Astrocyte (in vitro differentiated cells and primary cell): ENCODE results near the gene XXYLT1. TPM values are rescaled to one million over a fixed set of nuclear protein-coding genes. Genes with fewer than 3 reads are reported as not detected.

Experiments
- DNase-seq: peaks from one replicate; pipeline ENCODE4 v3.0.0-alpha.2; 2010; ENCODE audit warnings: low read depth
- FAIRE-seq: peaks from 2 replicates; lab custom pipeline; 2011; peaks lifted over from hg19 to GRCh38; lab: Jason Lieb, UNC
- H2AFZ ChIP-seq: 2 replicates; pipeline ENCODE4 v1.6.0; 2012; ENCODE audit warnings: low read depth, low read length, inconsistent platforms
- H3K27ac ChIP-seq: 2 replicates; pipeline ENCODE4 v1.5.1; 2011; ENCODE audit warnings: low read depth, low read length, inconsistent platforms
- H3K27me3 ChIP-seq: 2 replicates; pipeline ENCODE4 v1.6.0; 2011; ENCODE audit warnings: low read length, inconsistent platforms; ENCODE audit not compliant: insufficient read depth
- H3K36me3 ChIP-seq: 2 replicates; pipeline ENCODE4 v1.5.1; 2011; ENCODE audit warnings: low read length, inconsistent platforms; ENCODE audit not compliant: insufficient read depth
- H3K4me1 ChIP-seq: 2 replicates; pipeline ENCODE4 v1.5.1; 2011; ENCODE audit warnings: low read length, inconsistent platforms; ENCODE audit not compliant: insufficient read depth
- H3K4me2 ChIP-seq: 2 replicates; pipeline ENCODE4 v1.6.0; 2012; ENCODE audit warnings: low read length, inconsistent platforms
- H3K4me3 ChIP-seq: 2 replicates; pipeline ENCODE4 v1.5.1; 2011; ENCODE audit warnings: low read depth, mild to moderate bottlenecking, low read length, inconsistent platforms; ENCODE audit not compliant: insufficient read depth
- H3K79me2 ChIP-seq: 2 replicates; pipeline ENCODE4 v1.6.0; 2012; ENCODE audit warnings: mild to moderate bottlenecking, low read length, inconsistent platforms; ENCODE audit not compliant: insufficient read depth
- H3K9ac ChIP-seq: 2 replicates; pipeline ENCODE4 v1.6.0; 2012; ENCODE audit warnings: mild to moderate bottlenecking, low read length, inconsistent platforms
- H3K9me3 ChIP-seq: 2 replicates; pipeline ENCODE4 v1.5.1; 2012; ENCODE audit warnings: low read depth, mild to moderate bottlenecking, low read length, inconsistent platforms; ENCODE audit not compliant: insufficient read depth
- H4K20me1 ChIP-seq: 2 replicates; pipeline ENCODE4 v1.6.0; 2012; ENCODE audit warnings: low read length, inconsistent platforms; ENCODE audit not compliant: insufficient read depth
- H3K27ac Mint-ChIP-seq: one replicate; pipeline ENCODE4 v1.8.0; 2021; ENCODE audit warnings: mild to moderate bottlenecking, mixed read lengths; ENCODE audit not compliant: unreplicated experiment
- H3K27me3 Mint-ChIP-seq: one replicate; pipeline ENCODE4 v1.8.0; 2021; ENCODE audit warnings: low read depth, mixed read lengths; ENCODE audit not compliant: unreplicated experiment
- H3K36me3 Mint-ChIP-seq: one replicate; pipeline ENCODE4 v1.8.0; 2021; ENCODE audit warnings: low read depth, mixed read lengths; ENCODE audit not compliant: unreplicated experiment
- H3K4me1 Mint-ChIP-seq: one replicate; pipeline ENCODE4 v1.8.0; 2021; ENCODE audit warnings: low read depth, mixed read lengths; ENCODE audit not compliant: unreplicated experiment
- H3K4me3 Mint-ChIP-seq: one replicate; pipeline ENCODE4 v1.8.0; 2021; ENCODE audit warnings: mild to moderate bottlenecking, moderate library complexity, mixed read lengths; ENCODE audit not compliant: unreplicated experiment
- H3K9me3 Mint-ChIP-seq: one replicate; pipeline ENCODE4 v1.8.0; 2021; ENCODE audit warnings: mild to moderate bottlenecking, mixed read lengths; ENCODE audit not compliant: unreplicated experiment
- CTCF ChIP-seq: IDR thresholded peaks from 2 replicates; pipeline ENCODE4 v1.5.1; 2011; ENCODE audit warnings: low read depth, mild to moderate bottlenecking, inconsistent platforms, low read length, moderate library complexity; ENCODE audit not compliant: insufficient read depth
- EZH2 ChIP-seq: IDR thresholded peaks from 2 replicates; pipeline ENCODE4 v1.6.1; 2012; ENCODE audit warnings: mild to moderate bottlenecking, low read length, inconsistent platforms; ENCODE audit not compliant: insufficient read depth
- total RNA-seq: library from RNA; stranded (reverse); gene quantifications from 2 replicates; pipeline ENCODE4 v1.2.1, GENCODE V29; 2021

The XXYLT1 gene
- total RNA-seq, 1 donor from 2014 or later: 26.2 TPM

- FAIRE-seq (no peak), DNase-seq (no peak)
- Histone ChIP-seq H2AFZ (no peak overlapping the region), H3K9me3 (no peaks in the 10 kb centered on the region), H3K4me1 (no peaks in the 10 kb centered on the region), H3K79me2 (no peaks in the 10 kb centered on the region), H3K27ac (no peak overlapping the region), H4K20me1 (peaks cover 9% of the 10 kb centered on the region), H3K9ac (no peak overlapping the region), H3K36me3 (no peaks in the 10 kb centered on the region), H3K4me3 (no peak overlapping the region), H3K27me3 (no peaks in the 10 kb centered on the region), H3K4me2 (peak overlapping the region; percentile 57)
- H3K4me1 Mint-ChIP-seq: peaks cover 4% of the 10 kb centered on the region
- H3K36me3 Mint-ChIP-seq: peaks cover 4% of the 10 kb centered on the region
- no peaks in the 10 kb centered on the region for H3K27me3 Mint-ChIP-seq
- TF ChIP-seq CTCF: no peak
- TF ChIP-seq EZH2: no peak
- peak overlapping the region; percentile 85 for H3K4me3 Mint-ChIP-seq
- H3K27ac Mint-ChIP-seq: peak overlapping the region; percentile 87
- H3K9me3 Mint-ChIP-seq: no peaks in the 10 kb centered on the region
Observed at GRCh38 chr3:195087328-195087727, 183.6 kb downstream of the XXYLT1 start.

GRCh38 chr3:195086885-195087284 is 184.1 kb downstream of the XXYLT1 start:
- no peaks in the 10 kb centered on the region for H3K27me3 ChIP-seq
- H3K4me1 Mint-ChIP-seq: peaks cover 4% of the 10 kb centered on the region
- no peak overlapping the region for H3K27ac Mint-ChIP-seq
- peaks cover 9% of the 10 kb centered on the region for H4K20me1 ChIP-seq
- H3K9me3 ChIP-seq: no peaks in the 10 kb centered on the region
- H3K79me2 ChIP-seq: no peaks in the 10 kb centered on the region
- H3K9ac ChIP-seq: no peak overlapping the region
- no peaks in the 10 kb centered on the region for H3K4me1 ChIP-seq
- H3K27me3 Mint-ChIP-seq: no peaks in the 10 kb centered on the region
- DNase-seq (no peak), FAIRE-seq (no peak)
- H2AFZ ChIP-seq: no peak overlapping the region
- H3K9me3 Mint-ChIP-seq: no peaks in the 10 kb centered on the region
- H3K4me3 Mint-ChIP-seq: peak overlapping the region; percentile 85
- no peak for TF ChIP-seq CTCF
- TF ChIP-seq EZH2: no peak
- H3K4me2 ChIP-seq: no peak overlapping the region
- no peak overlapping the region for H3K4me3 ChIP-seq
- peaks cover 4% of the 10 kb centered on the region for H3K36me3 Mint-ChIP-seq
- H3K27ac ChIP-seq: no peak overlapping the region
- no peaks in the 10 kb centered on the region for H3K36me3 ChIP-seq

- no peaks in the 10 kb centered on the region for H3K9me3 Mint-ChIP-seq
- Histone ChIP-seq H3K9me3 (no peaks in the 10 kb centered on the region), H4K20me1 (peaks cover 11% of the 10 kb centered on the region), H2AFZ (no peak overlapping the region), H3K9ac (no peak overlapping the region), H3K27ac (no peak overlapping the region), H3K79me2 (no peaks in the 10 kb centered on the region), H3K4me1 (peaks cover 2% of the 10 kb centered on the region), H3K36me3 (no peaks in the 10 kb centered on the region), H3K4me2 (no peak overlapping the region), H3K27me3 (no peaks in the 10 kb centered on the region), H3K4me3 (no peak overlapping the region)
- peaks cover 6% of the 10 kb centered on the region for H3K4me1 Mint-ChIP-seq
- FAIRE-seq (no peak), DNase-seq (no peak)
- peak overlapping the region; percentile 47 for H3K27ac Mint-ChIP-seq
- TF ChIP-seq CTCF (no peak), EZH2 (no peak)
- H3K4me3 Mint-ChIP-seq: no peak overlapping the region
- no peaks in the 10 kb centered on the region for H3K27me3 Mint-ChIP-seq
- peaks cover 4% of the 10 kb centered on the region for H3K36me3 Mint-ChIP-seq
Observed at GRCh38 chr3:195086341-195086740, 184.6 kb downstream of the XXYLT1 start.
